B cell (primary cell): ENCODE results near the gene ASPN. TPM values are rescaled to one million over a fixed set of nuclear protein-coding genes. Genes with fewer than 3 reads are reported as not detected.

Experiments
- ATAC-seq: fragments of 200-7000 bp; cut with Tn5 transposase; one replicate; pipeline ENCODE4 v1.10.0; 2021; ENCODE audit warnings: low read depth, mild to moderate bottlenecking, moderate number of reproducible peaks, moderate library complexity
- CTCF ChIA-PET: fragments of 350-600 bp; sonication (Branson Sonifier 250); formaldehyde crosslinking; loops from one replicate; lab custom pipeline; 2021; ENCODE audit warnings: antibody characterized with exemption, inconsistent platforms; lab: Charles Lee
- POLR2A ChIA-PET: fragments of 350-600 bp; sonication (Branson Sonifier 250); formaldehyde crosslinking; loops from one replicate; lab custom pipeline; 2021; ENCODE audit warnings: antibody characterized with exemption; lab: Charles Lee
- DNase-seq: peaks from one replicate; pipeline ENCODE4 v3.0.0; 2013
- H2AFZ ChIP-seq: 2 replicates; pipeline ENCODE4 v1.6.1; 2012; ENCODE audit warnings: mild to moderate bottlenecking, low read depth, low read length; ENCODE audit not compliant: insufficient read depth, poor library complexity, severe bottlenecking
- H3K27ac ChIP-seq, 2 donors: 1 replicate in 1 of 2; 2 replicates in 1 of 2; pipeline ENCODE4 v1.5.1; 2012 to 2013; ENCODE audit warnings: low read length in 2 of 2, mild to moderate bottlenecking in 2 of 2, moderate library complexity in 1 of 2
- H3K27me3 ChIP-seq, 4 experiments: fragments of 200-600 bp in 1 of 4; sonication (generic) in 1 of 4; replicated peaks in 1 of 4; 1 replicate in 2 of 4; 2 replicates in 2 of 4; pipeline versions ENCODE4 v1.6.1 to v1.7.0; 2013 to 2016; ENCODE audit warnings: low read length in 3 of 4, mild to moderate bottlenecking in 2 of 4, mixed read lengths in 1 of 4, moderate library complexity in 1 of 4; ENCODE audit not compliant: insufficient read depth in 4 of 4, control insufficient read depth in 3 of 4; ENCODE audit errors: control extremely low read depth in 1 of 4
- H3K36me3 ChIP-seq, 2 experiments: replicated peaks in 1 of 2; 1 replicate in 1 of 2; 2 replicates in 1 of 2; pipeline versions ENCODE4 v1.6.1 to v1.7.1; 2013; ENCODE audit warnings: low read length in 1 of 2; ENCODE audit not compliant: insufficient read depth in 2 of 2, control insufficient read depth in 1 of 2; ENCODE audit errors: control extremely low read depth in 1 of 2, extremely low read depth in 1 of 2
- H3K4me1 ChIP-seq, 2 donors: fragments of 200-600 bp in 1 of 2; sonication (generic) in 1 of 2; 1 replicate in 1 of 2; 2 replicates in 1 of 2; pipeline versions ENCODE4 v1.5.1 to v1.6.1; 2013 to 2017; ENCODE audit warnings: low read length in 2 of 2; ENCODE audit not compliant: control insufficient read depth in 2 of 2, insufficient read depth in 2 of 2
- H3K4me2 ChIP-seq: replicated peaks from 2 replicates; pipeline ENCODE3; 2012; ENCODE audit warnings: mild to moderate bottlenecking, low read depth, low read length; ENCODE audit not compliant: poor library complexity, severe bottlenecking
- H3K4me3 ChIP-seq, 5 experiments: fragments of 200-600 bp in 1 of 5; sonication (generic) in 1 of 5; 1 replicate in 3 of 5; 2 replicates in 2 of 5; pipeline versions ENCODE4 v1.5.1 to v1.7.0; 2011 to 2016; ENCODE audit warnings: low read length in 4 of 5, mild to moderate bottlenecking in 4 of 5, low read depth in 2 of 5, control low read depth in 1 of 5, moderate library complexity in 1 of 5; ENCODE audit not compliant: insufficient read depth in 1 of 5; ENCODE audit errors: control extremely low read depth in 1 of 5, extremely low read depth in 1 of 5
- H3K79me2 ChIP-seq: fragments of 200-600 bp; sonication (generic); one replicate; pipeline ENCODE4 v1.6.0; 2016; ENCODE audit warnings: low read length; ENCODE audit not compliant: control insufficient read depth, insufficient read depth
- H3K9ac ChIP-seq: fragments of 200-600 bp; sonication (generic); 2 replicates; pipeline ENCODE4 v1.6.1; 2017; ENCODE audit warnings: mild to moderate bottlenecking, low read length, moderate library complexity
- H3K9me3 ChIP-seq, 3 donors: one replicate each; pipeline versions ENCODE4 v1.6.1 to v1.7.1; 2013; ENCODE audit warnings: low read length in 2 of 3; ENCODE audit not compliant: control insufficient read depth in 2 of 3, insufficient read depth in 1 of 3; ENCODE audit errors: control extremely low read depth in 1 of 3
- H4K20me1 ChIP-seq: 2 replicates; pipeline ENCODE4 v1.6.0; 2012; ENCODE audit warnings: mild to moderate bottlenecking, low read length; ENCODE audit not compliant: insufficient read depth, control insufficient read depth, poor library complexity, severe bottlenecking
- H3K27ac Mint-ChIP-seq: one replicate; pipeline ENCODE4 v1.8.0; 2021; ENCODE audit warnings: mixed read lengths
- H3K27me3 Mint-ChIP-seq: one replicate; pipeline ENCODE4 v1.8.0; 2021; ENCODE audit warnings: mixed read lengths
- H3K4me1 Mint-ChIP-seq: one replicate; pipeline ENCODE4 v1.8.0; 2021; ENCODE audit warnings: mixed read lengths
- H3K4me3 Mint-ChIP-seq: one replicate; pipeline ENCODE4 v1.8.0; 2021; ENCODE audit warnings: mixed read lengths
- H3K9me3 Mint-ChIP-seq: one replicate; pipeline ENCODE4 v1.8.0; 2022; ENCODE audit warnings: mixed read lengths; ENCODE audit not compliant: insufficient read depth
- EZH2 ChIP-seq: IDR thresholded peaks from 2 replicates; pipeline ENCODE4 v1.6.1; 2012; ENCODE audit warnings: borderline replicate concordance, low read depth, mild to moderate bottlenecking, moderate library complexity, low read length; ENCODE audit not compliant: insufficient read depth, poor library complexity, severe bottlenecking
- WGBS: methylation state at CpG from one replicate; pipeline ENCODE4 v1.1.5; 2013; ENCODE audit warnings: missing lambda C conversion rate; ENCODE audit not compliant: insufficient coverage; 5-methylcytosine and 5-hydroxymethylcytosine counted together
- intact Hi-C: fragments of 100-400 bp; cut with micrococcal nuclease; formaldehyde crosslinking; loops from one replicate; pipeline ENCODE4 v1.10.0; 2022
- polyA plus RNA-seq: library from polyadenylated mRNA; depleted of rRNA; stranded (reverse); fragments of >200 nt; gene quantifications from 2 replicates; pipeline ENCODE4 v1.2.3, GENCODE V29; 2012
- total RNA-seq, 2 donors: library from RNA; stranded (reverse); fragments of 120-200 nt in 1 of 2; gene quantifications; 1 replicate in 1 of 2; 2 replicates in 1 of 2; pipeline versions ENCODE4 v1.2.3 to v1.2.4, GENCODE V29; 2013 to 2022
- TF ChIP-seq, protein P1 (sequence below): fragments of 200-600 bp; IDR thresholded peaks from one replicate; pipeline ENCODE4 v1.8.0; 2022; ENCODE audit warnings: antibody characterized with exemption, mild to moderate bottlenecking

Gene ASPN
- total and polyA plus RNA-seq, 2 donors (not counting 1 experiment from before 2014, with no cell fraction given) = not detected

GRCh38 chr9:92468206-92468605, 14.1 kb downstream of the ASPN start:
- no peaks in the 10 kb centered on the region for H3K9me3 ChIP-seq
- TF ChIP-seq, protein P1, sequence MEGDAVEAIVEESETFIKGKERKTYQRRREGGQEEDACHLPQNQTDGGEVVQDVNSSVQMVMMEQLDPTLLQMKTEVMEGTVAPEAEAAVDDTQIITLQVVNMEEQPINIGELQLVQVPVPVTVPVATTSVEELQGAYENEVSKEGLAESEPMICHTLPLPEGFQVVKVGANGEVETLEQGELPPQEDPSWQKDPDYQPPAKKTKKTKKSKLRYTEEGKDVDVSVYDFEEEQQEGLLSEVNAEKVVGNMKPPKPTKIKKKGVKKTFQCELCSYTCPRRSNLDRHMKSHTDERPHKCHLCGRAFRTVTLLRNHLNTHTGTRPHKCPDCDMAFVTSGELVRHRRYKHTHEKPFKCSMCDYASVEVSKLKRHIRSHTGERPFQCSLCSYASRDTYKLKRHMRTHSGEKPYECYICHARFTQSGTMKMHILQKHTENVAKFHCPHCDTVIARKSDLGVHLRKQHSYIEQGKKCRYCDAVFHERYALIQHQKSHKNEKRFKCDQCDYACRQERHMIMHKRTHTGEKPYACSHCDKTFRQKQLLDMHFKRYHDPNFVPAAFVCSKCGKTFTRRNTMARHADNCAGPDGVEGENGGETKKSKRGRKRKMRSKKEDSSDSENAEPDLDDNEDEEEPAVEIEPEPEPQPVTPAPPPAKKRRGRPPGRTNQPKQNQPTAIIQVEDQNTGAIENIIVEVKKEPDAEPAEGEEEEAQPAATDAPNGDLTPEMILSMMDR = no peak
- TF ChIP-seq EZH2 = no peak
- H3K27me3 ChIP-seq = no peaks in the 10 kb centered on the region
- no peaks in the 10 kb centered on the region for H3K79me2 ChIP-seq
- no peak overlapping the region for H2AFZ ChIP-seq
- no peak overlapping the region for H3K4me2 ChIP-seq
- no peak for ATAC-seq
- no peak overlapping the region for H3K27ac Mint-ChIP-seq
- no CpG with 5 or more reads among the region's 2 CpGs for WGBS
- ChIA-PET POLR2A (no interaction called here), CTCF (no interaction called here)
- no peaks in the 10 kb centered on the region for H3K27me3 Mint-ChIP-seq
- H3K36me3 ChIP-seq = no peaks in the 10 kb centered on the region
- H4K20me1 ChIP-seq = no peaks in the 10 kb centered on the region
- H3K9me3 Mint-ChIP-seq = no peaks in the 10 kb centered on the region
- DNase-seq = no peak
- intact Hi-C loops = no loop called here
- no peak overlapping the region for H3K4me3 Mint-ChIP-seq
- H3K27ac ChIP-seq = no peak overlapping the region
- no peaks in the 10 kb centered on the region for H3K4me1 Mint-ChIP-seq
- H3K4me3 ChIP-seq = no peak overlapping the region
- no peaks in the 10 kb centered on the region for H3K4me1 ChIP-seq
- no peak overlapping the region for H3K9ac ChIP-seq

DNA sequence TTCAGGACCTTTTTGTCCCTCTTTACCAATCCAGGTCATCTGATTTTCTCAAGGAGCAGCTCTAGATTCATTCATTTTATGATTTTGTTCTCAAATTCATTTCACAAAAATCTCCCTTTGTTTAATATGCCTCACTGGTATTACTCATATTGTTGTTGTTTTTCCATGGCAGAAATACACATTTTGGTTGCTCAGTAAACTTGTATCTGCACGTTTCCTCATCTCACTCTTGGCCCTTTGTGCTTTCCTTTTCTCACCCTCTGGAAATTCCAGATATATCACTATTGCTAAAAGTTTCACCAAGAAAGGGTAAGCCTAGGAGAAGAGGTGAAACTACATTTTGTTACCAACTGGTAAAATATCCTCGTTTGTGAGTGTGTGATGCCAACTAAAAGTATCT, 14.8 kb downstream of the ASPN start:
- no peaks in the 10 kb centered on the region for H3K9me3 Mint-ChIP-seq
- Histone ChIP-seq H4K20me1 (no peaks in the 10 kb centered on the region), H3K9ac (no peak overlapping the region), H3K9me3 (no peaks in the 10 kb centered on the region), H3K4me2 (no peak overlapping the region), H3K4me3 (no peak overlapping the region), H3K27me3 (no peaks in the 10 kb centered on the region), H3K27ac (no peak overlapping the region), H2AFZ (no peak overlapping the region), H3K79me2 (no peaks in the 10 kb centered on the region), H3K4me1 (no peaks in the 10 kb centered on the region), H3K36me3 (no peaks in the 10 kb centered on the region)
- no CpG with 5 or more reads among the region's 2 CpGs for WGBS
- H3K27me3 Mint-ChIP-seq = no peaks in the 10 kb centered on the region
- TF ChIP-seq, protein P1 = no peak
- TF ChIP-seq EZH2 = no peak
- DNase-seq = no peak
- no peaks in the 10 kb centered on the region for H3K4me1 Mint-ChIP-seq
- H3K27ac Mint-ChIP-seq = no peak overlapping the region
- ChIA-PET POLR2A (no interaction called here), CTCF (no interaction called here)
- intact Hi-C loops = no loop called here
- H3K4me3 Mint-ChIP-seq = no peak overlapping the region
- no peak for ATAC-seq
